Fibroblast of lung (primary cell): ENCODE data around the gene FMO4.

ENCODE experiments used
- CTCF ChIP-seq, 2 donors: IDR thresholded peaks in 1 of 2; conservative IDR thresholded peaks in 1 of 2; 1 replicate in 1 of 2; 2 replicates in 1 of 2; pipeline ENCODE4 v1.5.1; 2011 to 2012; ENCODE audit warnings: low read length in 2 of 2, control low read depth in 1 of 2, inconsistent platforms in 1 of 2, low read depth in 1 of 2, mild to moderate bottlenecking in 1 of 2
- EZH2 ChIP-seq: IDR thresholded peaks from 2 replicates; pipeline ENCODE4 v1.5.1; 2012; ENCODE audit warnings: low read length, control low read depth, mild to moderate bottlenecking; ENCODE audit errors: missing control alignments

- TF ChIP-seq EZH2 = no peak
- TF ChIP-seq CTCF (conservative IDR thresholded peaks at IDR 0.05 in 1 of 2, IDR thresholded peaks at IDR 0.05 in 1 of 2; ENCODE audit: low read depth in 1 of 2, low read length in 2 of 2) = no peak
Observed at GRCh38 chr1:171379846-171380245, 65.9 kb downstream of the FMO4 start.
